Mesenchymal stem cell (in vitro differentiated cells and primary cell): Measurements from ENCODE around the gene PTPN14.
"Not testable (repeated sequence)": the region's sequence is repeated elsewhere in the genome, so short reads cannot be mapped to it uniquely, and the experiment has no call there.

Source experiments
- DNase-seq: peaks from one replicate; pipeline ENCODE4 v3.0.0-alpha.2; 2013
- H2AFZ ChIP-seq: one replicate; pipeline ENCODE4 v1.6.1; 2013; ENCODE audit warnings: low read depth, mild to moderate bottlenecking, control low read depth, inconsistent platforms, low read length, moderate library complexity
- H2AK5ac ChIP-seq: 2 replicates; pipeline ENCODE4 v1.6.1; 2013; ENCODE audit warnings: low read length, moderate library complexity, mild to moderate bottlenecking, inconsistent platforms; ENCODE audit not compliant: severe bottlenecking
- H2BK120ac ChIP-seq: one replicate; pipeline ENCODE4 v1.6.1; 2013; ENCODE audit warnings: low read depth, mild to moderate bottlenecking, inconsistent platforms, low read length, moderate library complexity
- H2BK12ac ChIP-seq, 2 experiments: one replicate each; pipeline ENCODE4 v1.6.1; 2013; ENCODE audit warnings: inconsistent platforms in 2 of 2, low read length in 2 of 2, mild to moderate bottlenecking in 2 of 2, moderate library complexity in 2 of 2, control low read depth in 1 of 2
- H2BK15ac ChIP-seq: one replicate; pipeline ENCODE4 v1.6.1; 2013; ENCODE audit warnings: mild to moderate bottlenecking, low read depth, inconsistent platforms; ENCODE audit not compliant: poor library complexity, severe bottlenecking
- H2BK5ac ChIP-seq: 2 replicates; pipeline ENCODE4 v1.6.1; 2013; ENCODE audit warnings: low read depth, mild to moderate bottlenecking, low read length, control low read depth, inconsistent platforms; ENCODE audit not compliant: poor library complexity, severe bottlenecking
- H3K14ac ChIP-seq, 2 experiments: one replicate each; pipeline ENCODE4 v1.6.1; 2013; ENCODE audit warnings: inconsistent platforms in 2 of 2, low read length in 2 of 2, control low read depth in 1 of 2, mild to moderate bottlenecking in 1 of 2, moderate library complexity in 1 of 2
- H3K18ac ChIP-seq, 2 experiments: one replicate each; pipeline ENCODE4 v1.6.1; 2013; ENCODE audit warnings: inconsistent platforms in 2 of 2, low read length in 2 of 2, control low read depth in 1 of 2, low read depth in 1 of 2, mild to moderate bottlenecking in 1 of 2
- H3K23ac ChIP-seq, 2 experiments: one replicate each; pipeline ENCODE4 v1.6.1; 2013; ENCODE audit warnings: inconsistent platforms in 2 of 2, low read length in 2 of 2, mild to moderate bottlenecking in 2 of 2, moderate library complexity in 2 of 2, control low read depth in 1 of 2
- H3K27ac ChIP-seq: 2 replicates; pipeline ENCODE4 v1.5.1; 2013; ENCODE audit warnings: mild to moderate bottlenecking, moderate library complexity, low read length, control low read depth, inconsistent platforms; ENCODE audit not compliant: poor library complexity, severe bottlenecking
- H3K27me3 ChIP-seq, 2 experiments: 2 replicates each; pipeline versions ENCODE4 v1.6.1 to v1.7.0; 2013; ENCODE audit warnings: low read length in 2 of 2, mild to moderate bottlenecking in 2 of 2, moderate library complexity in 2 of 2, control low read depth in 1 of 2, inconsistent platforms in 1 of 2; ENCODE audit not compliant: control insufficient read depth in 1 of 2, insufficient read depth in 1 of 2
- H3K36me3 ChIP-seq, 2 experiments: 2 replicates each; pipeline versions ENCODE4 v1.6.1 to v1.7.0; 2013; ENCODE audit warnings: low read length in 2 of 2, control low read depth in 1 of 2, inconsistent platforms in 1 of 2, low read depth in 1 of 2, mild to moderate bottlenecking in 1 of 2; ENCODE audit not compliant: insufficient read depth in 2 of 2, control insufficient read depth in 1 of 2
- H3K4ac ChIP-seq, 2 experiments: one replicate each; pipeline ENCODE4 v1.6.1; 2013; ENCODE audit warnings: inconsistent platforms in 2 of 2, low read length in 2 of 2, mild to moderate bottlenecking in 2 of 2, moderate library complexity in 2 of 2, control low read depth in 1 of 2, low read depth in 1 of 2
- H3K4me1 ChIP-seq: 2 replicates; pipeline ENCODE4 v1.6.1; 2013; ENCODE audit warnings: low read depth, low read length, control low read depth; ENCODE audit not compliant: control insufficient read depth, insufficient read depth
- H3K4me2 ChIP-seq: 2 replicates; pipeline ENCODE4 v1.6.1; 2013; ENCODE audit warnings: low read length, mild to moderate bottlenecking, inconsistent platforms; ENCODE audit not compliant: poor library complexity, severe bottlenecking
- H3K4me3 ChIP-seq, 2 experiments: 2 replicates each; pipeline versions ENCODE4 v1.5.1 to v1.7.0; 2013; ENCODE audit warnings: low read length in 2 of 2, mild to moderate bottlenecking in 2 of 2, control low read depth in 1 of 2, low read depth in 1 of 2; ENCODE audit not compliant: insufficient read depth in 1 of 2
- H3K79me1 ChIP-seq: replicated peaks from 2 replicates; pipeline ENCODE4 v1.6.1; 2013; ENCODE audit warnings: mild to moderate bottlenecking, control low read depth, low read length, inconsistent platforms; ENCODE audit not compliant: poor library complexity, severe bottlenecking
- H3K9ac ChIP-seq: 2 replicates; pipeline ENCODE4 v1.7.0; 2013; ENCODE audit warnings: mild to moderate bottlenecking, low read length, moderate library complexity
- H3K9me3 ChIP-seq: 2 replicates; pipeline ENCODE4 v1.7.0; 2013; ENCODE audit warnings: mild to moderate bottlenecking, low read length; ENCODE audit not compliant: control insufficient read depth
- H4K8ac ChIP-seq: one replicate; pipeline ENCODE4 v1.6.1; 2013; ENCODE audit warnings: inconsistent platforms, mild to moderate bottlenecking, low read length, moderate library complexity
- H4K91ac ChIP-seq: one replicate; pipeline ENCODE4 v1.6.1; 2013; ENCODE audit warnings: mild to moderate bottlenecking, low read length, inconsistent platforms
- WGBS: methylation state at CpG from one replicate; pipeline ENCODE4 v1.1.7; 2013; ENCODE audit warnings: mixed read lengths; 5-methylcytosine and 5-hydroxymethylcytosine counted together

The PTPN14 gene

DNA sequence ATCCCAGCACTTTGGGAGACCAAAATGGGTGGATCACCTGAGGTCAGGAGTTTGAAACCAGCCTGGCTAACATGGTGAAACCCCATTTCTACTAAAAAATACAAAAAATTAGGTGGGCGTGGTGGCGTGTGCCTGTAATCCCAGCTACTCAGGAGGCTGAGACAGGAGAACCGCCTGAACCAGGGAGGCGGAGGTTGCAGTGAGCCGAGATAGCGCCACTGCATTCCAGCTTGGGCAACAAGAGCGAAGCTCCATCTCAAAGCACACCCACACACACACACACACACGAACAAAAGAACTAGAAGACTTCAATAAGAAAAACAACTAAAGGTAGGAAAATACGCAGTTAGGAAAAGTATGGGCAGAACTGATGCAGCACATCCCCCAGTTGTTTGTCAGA is 29.9 kb downstream of the PTPN14 start:
- not testable (repeated sequence) for H3K4me2 ChIP-seq, H2BK15ac ChIP-seq, DNase-seq, H3K36me3 ChIP-seq, H3K79me1 ChIP-seq, H2AK5ac ChIP-seq, H3K9ac ChIP-seq, H3K23ac ChIP-seq, H3K27me3 ChIP-seq, H3K4me3 ChIP-seq, H4K8ac ChIP-seq, H4K91ac ChIP-seq, H3K14ac ChIP-seq, H3K18ac ChIP-seq, H2BK120ac ChIP-seq, H2AFZ ChIP-seq, H3K4ac ChIP-seq, H3K9me3 ChIP-seq, H2BK5ac ChIP-seq
- H2BK12ac ChIP-seq, result peak overlapping the region in 1 of 2 experiments; percentile 24
- H3K27ac ChIP-seq, result peak overlapping the region; percentile 14
- peaks cover 26% of the 10 kb centered on the region for H3K4me1 ChIP-seq
- WGBS, result 100% methylated on average over 5 of the region's 9 CpGs

DNA sequence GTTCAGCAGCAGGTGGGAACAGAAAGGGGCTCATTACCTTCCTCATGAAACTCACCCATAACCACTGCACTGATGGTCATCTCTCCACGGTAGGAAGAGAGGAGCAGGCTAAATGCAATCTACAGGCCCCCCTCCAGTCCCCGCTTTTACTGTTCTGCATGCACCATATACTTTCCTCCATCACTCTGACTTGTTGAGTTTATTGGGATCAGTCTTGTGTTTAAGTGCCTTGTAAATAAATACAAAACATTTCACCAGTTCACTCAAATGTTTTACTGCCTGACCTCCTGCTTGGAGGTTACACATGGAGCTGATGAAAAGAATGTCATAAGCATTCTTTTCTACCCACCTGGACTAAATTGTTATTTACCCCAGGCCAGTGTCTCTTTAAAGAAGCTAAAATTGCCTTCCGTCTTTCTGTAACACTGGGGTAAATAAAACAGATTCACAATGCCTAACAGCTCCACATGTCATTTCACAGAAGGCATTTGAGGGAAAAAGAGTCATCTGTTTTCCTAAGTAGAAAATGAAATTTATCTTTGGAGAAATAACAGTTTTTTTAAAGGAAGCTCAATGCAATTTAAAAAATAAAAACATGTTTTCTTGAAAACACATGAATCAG is 30.7 kb downstream of the PTPN14 start:
- Histone ChIP-seq H3K4me1 (peaks cover 23% of the 10 kb centered on the region), H3K4me3 (no peak overlapping the region), H3K36me3 (peaks cover 0 to 4% of the 10 kb centered on the region in 2 experiments), H3K18ac (no peak overlapping the region), H3K27me3 (no peaks in the 10 kb centered on the region), H3K79me1 (no peaks in the 10 kb centered on the region), H3K9me3 (no peaks in the 10 kb centered on the region), H3K14ac (no peak overlapping the region), H3K9ac (no peak overlapping the region), H2BK5ac (no peak overlapping the region), H3K23ac (no peak overlapping the region), H2BK15ac (no peak overlapping the region), H2AFZ (no peak overlapping the region), H2AK5ac (no peak overlapping the region), H4K91ac (no peak overlapping the region), H2BK120ac (no peak overlapping the region), H3K4me2 (no peak overlapping the region), H3K4ac (no peak overlapping the region), H4K8ac (no peak overlapping the region), H2BK12ac (no peak overlapping the region), H3K27ac (peak overlapping the region; percentile 37)
- no peak for DNase-seq
- WGBS, result 80% methylated on average over 1 of the region's 3 CpGs

- Histone ChIP-seq H3K4me3 (no peak overlapping the region), H3K4me2 (no peak overlapping the region), H2BK12ac (no peak overlapping the region), H3K23ac (no peak overlapping the region), H4K91ac (no peak overlapping the region), H3K9ac (peak overlapping the region; percentile 36), H3K9me3 (no peaks in the 10 kb centered on the region), H3K27me3 (no peaks in the 10 kb centered on the region), H3K79me1 (no peaks in the 10 kb centered on the region), H3K36me3 (no peaks in the 10 kb centered on the region), H2BK120ac (no peak overlapping the region), H3K4me1 (peaks cover 22% of the 10 kb centered on the region), H2BK15ac (no peak overlapping the region), H3K4ac (no peak overlapping the region), H2BK5ac (no peak overlapping the region), H3K27ac (peak overlapping the region; percentile 50), H3K18ac (no peak overlapping the region), H2AK5ac (no peak overlapping the region), H3K14ac (no peak overlapping the region), H2AFZ (no peak overlapping the region), H4K8ac (no peak overlapping the region)
- DNase-seq, result no peak
Observed at GRCh38 chr1:214518361-214518760, 33.0 kb downstream of the PTPN14 start.

DNA sequence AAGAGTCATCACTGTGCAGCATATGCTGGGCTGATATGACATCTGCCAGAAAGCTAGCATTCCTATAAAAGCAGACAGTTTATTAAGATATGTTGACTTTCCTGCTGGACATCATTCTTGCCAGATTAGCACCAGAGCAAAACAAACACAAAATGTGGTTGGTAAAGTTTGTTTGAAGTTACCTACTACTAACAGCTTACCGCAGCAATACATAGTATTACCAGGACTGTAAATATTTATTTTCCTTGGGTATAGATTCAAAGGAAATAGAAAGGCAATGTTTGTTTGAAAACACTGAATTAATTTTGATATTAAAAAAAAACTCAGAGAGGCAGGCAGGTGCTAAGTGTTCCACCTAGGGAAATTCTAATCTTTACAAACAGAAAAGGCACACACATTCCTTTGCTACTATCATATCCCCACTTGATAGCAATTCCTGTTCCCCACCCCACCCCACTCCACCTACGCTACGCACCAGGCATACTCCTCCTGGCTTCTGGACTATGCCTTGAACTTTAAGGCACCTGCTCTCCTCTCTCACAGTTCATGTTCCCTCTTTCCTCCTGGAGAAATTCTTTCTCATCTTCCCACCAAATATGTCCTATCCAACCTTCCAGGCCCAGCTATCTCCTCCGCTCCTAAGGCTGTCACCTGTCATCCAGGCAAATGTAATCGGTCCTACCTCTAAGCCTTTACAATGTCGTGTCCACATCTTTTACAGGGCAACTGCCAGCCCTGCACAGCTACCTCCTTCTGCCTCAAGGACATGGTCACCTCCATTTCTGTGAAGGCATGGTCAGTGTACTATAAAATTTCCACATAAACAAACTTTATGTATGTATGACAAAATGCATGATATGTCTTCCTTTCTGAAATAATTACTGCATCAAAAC is 34.7 kb downstream of the PTPN14 start:
- no peak overlapping the region for H4K8ac ChIP-seq
- H3K14ac ChIP-seq, result no peak overlapping the region
- no peak overlapping the region for H2BK12ac ChIP-seq
- peak overlapping the region; percentile 68 for H3K9ac ChIP-seq
- H3K4me2 ChIP-seq, result no peak overlapping the region
- no peak overlapping the region for H2BK5ac ChIP-seq
- H4K91ac ChIP-seq, result no peak overlapping the region
- H3K4me1 ChIP-seq, result peaks cover 29% of the 10 kb centered on the region
- no peak overlapping the region for H3K4me3 ChIP-seq
- no peak for DNase-seq
- H3K9me3 ChIP-seq, result no peaks in the 10 kb centered on the region
- H2BK15ac ChIP-seq, result no peak overlapping the region
- peak overlapping the region; percentile 67 for H3K27ac ChIP-seq
- WGBS, result 98% methylated on average over 5 of the region's 6 CpGs
- no peak overlapping the region for H3K23ac ChIP-seq
- H2AK5ac ChIP-seq, result peak overlapping the region; percentile 47
- no peak overlapping the region for H2AFZ ChIP-seq
- peaks cover 0 to 2% of the 10 kb centered on the region in 2 experiments for H3K36me3 ChIP-seq
- H3K79me1 ChIP-seq, result no peaks in the 10 kb centered on the region
- no peaks in the 10 kb centered on the region for H3K27me3 ChIP-seq
- no peak overlapping the region for H3K18ac ChIP-seq
- no peak overlapping the region for H3K4ac ChIP-seq
- H2BK120ac ChIP-seq, result no peak overlapping the region
